ENCODE measurements around the gene PDCL2.

DNA sequence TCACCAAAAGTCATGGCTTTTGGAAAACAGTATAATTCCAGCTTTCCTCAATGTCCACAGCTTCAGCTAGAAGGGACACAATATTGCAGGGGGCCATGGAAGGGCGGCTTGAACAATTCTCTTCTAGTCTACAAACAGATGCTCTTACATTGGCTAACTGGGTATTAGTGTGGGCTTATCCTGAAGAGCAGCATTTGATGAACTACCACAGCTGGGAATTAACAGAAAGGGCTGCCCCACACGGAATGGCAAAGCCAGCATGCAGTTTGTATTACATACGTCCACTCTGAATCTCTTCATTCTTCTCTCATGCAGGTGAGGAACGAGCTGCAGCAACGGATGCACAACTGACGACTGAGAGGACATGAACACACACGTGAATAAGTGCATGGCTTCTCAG lies 13.0 kb upstream of the PDCL2 start:
- TF ChIP-seq, protein P1, sequence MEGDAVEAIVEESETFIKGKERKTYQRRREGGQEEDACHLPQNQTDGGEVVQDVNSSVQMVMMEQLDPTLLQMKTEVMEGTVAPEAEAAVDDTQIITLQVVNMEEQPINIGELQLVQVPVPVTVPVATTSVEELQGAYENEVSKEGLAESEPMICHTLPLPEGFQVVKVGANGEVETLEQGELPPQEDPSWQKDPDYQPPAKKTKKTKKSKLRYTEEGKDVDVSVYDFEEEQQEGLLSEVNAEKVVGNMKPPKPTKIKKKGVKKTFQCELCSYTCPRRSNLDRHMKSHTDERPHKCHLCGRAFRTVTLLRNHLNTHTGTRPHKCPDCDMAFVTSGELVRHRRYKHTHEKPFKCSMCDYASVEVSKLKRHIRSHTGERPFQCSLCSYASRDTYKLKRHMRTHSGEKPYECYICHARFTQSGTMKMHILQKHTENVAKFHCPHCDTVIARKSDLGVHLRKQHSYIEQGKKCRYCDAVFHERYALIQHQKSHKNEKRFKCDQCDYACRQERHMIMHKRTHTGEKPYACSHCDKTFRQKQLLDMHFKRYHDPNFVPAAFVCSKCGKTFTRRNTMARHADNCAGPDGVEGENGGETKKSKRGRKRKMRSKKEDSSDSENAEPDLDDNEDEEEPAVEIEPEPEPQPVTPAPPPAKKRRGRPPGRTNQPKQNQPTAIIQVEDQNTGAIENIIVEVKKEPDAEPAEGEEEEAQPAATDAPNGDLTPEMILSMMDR (IDR thresholded peaks at IDR 0.05): no peak
- TF ChIP-seq POLR2A (IDR thresholded peaks at IDR 0.05): no peak

Data from Peyer's patch (tissue), 4 donors.